GM18508 (cell line): ENCODE data around the gene CTU2.

Source experiments
- ATAC-seq: cut with Tn5 transposase; IDR thresholded peaks from one replicate; pipeline ENCODE4 v1.9.1; 2021; ENCODE audit warnings: moderate number of reproducible peaks; ENCODE audit not compliant: insufficient read depth, unreplicated experiment

CTU2 gene

DNA sequence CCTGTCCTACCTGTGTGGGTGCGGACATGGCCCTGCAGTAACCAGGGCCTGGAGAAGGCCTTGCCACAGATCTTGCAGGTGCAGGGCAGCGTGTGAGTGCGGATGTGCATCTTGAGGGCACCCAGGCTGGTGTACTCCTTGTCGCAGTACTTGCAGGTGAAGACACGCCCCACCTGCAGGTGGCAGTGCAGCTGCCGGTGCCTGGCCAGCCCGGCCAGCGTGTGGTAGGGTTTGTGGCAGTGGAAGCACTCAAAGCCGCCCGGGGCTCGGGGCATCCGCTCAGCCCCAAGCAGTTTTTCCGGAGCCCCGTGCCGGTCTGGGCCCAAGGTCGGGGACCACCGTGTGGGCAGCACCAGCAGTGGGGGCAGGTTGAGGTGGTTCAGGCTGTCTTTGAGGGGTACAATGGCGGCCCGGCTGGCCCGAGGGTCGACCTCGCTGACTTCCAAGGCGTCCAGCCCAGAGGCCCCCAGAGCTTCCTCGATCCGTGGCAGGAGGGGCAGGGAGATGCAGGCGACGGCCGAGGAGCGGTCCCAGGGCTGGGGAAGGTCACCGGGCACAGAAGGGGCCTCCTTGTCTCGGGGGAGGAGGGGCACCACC is 25.1 kb upstream of the CTU2 start:
- ATAC-seq = no peak

DNA sequence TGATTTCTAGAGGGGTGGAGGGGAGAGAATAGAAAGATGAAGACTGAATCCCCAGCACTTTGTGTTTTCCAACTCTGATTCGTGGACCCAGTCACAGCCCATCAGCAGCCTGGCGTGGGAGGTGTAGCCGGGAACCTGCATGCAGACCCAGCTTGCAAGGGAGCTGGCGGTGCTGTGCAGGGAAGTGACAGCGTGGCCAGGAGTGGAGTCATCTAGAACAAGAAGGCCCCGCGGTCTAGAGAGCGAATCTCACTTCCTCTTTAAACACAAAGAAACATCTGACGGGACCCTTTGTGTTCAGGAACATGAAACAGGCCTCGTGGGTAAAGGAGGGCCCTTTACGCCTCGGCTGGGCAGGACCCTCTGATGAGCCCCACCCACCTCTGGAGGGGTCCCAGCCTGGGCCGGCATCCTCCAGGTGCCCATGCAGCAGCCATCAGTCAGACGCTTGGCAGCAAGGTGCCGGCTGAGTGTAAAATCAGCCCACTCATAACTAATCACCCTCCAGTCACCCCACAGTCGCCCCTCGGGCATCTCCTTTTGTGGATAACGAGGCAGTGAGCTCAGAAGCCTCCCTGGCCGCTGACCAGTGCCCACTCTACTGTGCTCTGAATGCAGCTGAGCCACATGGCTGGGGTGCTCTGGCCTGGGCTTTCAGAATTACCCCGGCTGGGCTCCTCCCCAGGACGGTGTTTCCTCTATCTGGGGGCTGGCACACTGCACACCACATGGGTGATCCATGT is 24.4 kb upstream of the CTU2 start:
- ATAC-seq = no peak

DNA sequence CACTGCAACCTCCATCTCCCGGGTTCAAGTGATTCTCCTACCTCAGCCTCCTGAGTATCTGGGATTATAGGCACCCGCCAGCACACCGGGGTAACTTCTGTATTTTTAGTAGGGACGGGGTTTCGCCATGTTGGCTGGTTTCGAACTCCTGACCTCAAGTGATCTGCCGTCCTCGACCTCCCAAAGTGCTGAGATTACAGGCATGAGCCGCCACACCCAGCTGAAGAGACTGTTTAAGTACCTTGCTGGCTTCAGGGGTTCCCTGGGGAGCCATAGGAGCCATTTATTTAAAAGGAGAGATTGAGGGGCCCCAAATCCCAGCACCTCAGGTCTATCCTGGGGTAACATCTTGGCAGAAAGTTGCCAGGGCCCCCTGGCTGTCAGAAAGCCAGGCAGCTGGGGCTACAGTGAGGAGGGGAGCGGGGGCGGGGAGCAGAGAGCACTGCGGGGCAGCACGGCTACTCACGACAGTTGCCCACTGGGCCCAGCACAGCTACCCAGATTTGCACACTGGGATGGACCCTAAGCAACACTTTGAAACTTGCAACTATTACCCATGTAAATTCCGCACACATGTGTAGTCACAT is 21.6 kb upstream of the CTU2 start:
- no peak for ATAC-seq

DNA sequence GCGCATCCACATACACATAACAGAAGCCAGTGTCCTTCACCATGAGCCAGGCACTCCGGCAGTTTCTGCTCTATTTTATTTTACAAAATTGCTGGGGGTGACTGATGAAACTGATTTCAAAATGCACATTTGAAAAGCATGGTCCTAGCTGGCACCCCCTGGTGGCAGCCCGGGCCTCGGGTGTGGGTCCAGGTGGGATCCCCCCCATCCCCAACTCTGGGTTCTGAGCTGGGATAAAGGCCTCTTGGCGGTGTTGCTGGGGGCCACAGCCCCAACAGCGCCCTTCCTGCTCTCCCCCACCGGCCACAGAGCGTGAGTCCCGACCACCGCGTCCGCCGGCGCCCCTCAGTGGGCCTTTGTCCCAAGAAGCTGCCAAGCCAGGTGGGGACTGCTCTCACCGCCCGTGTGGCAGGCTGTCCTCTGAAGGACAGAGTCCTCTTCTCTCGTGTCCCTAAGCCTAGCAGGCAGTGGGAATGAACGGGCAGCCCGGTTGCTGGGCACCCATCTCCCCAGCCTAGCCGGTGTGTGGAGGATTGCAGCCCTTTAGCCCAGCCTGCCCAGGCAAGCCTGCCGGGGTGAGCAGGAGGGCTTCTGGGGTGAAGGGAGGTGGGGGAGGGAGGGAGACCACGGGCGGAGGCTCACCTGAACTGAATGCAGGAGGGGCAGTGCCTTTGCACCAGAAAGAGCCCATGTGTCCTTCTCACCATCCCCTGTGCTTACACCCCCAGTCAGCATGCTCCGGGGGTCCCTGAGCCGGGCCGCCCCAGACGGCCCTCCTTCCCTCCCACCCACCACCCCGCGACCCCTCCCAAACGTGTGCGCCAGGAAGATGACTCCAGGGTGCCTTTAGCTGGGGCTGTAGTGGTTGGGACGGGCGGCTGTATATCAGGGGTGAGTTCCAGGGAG is 20.9 kb upstream of the CTU2 start:
- ATAC-seq = no peak

GRCh38 chr16:88686062-88686438 is 20.3 kb upstream of the CTU2 start:
- no peak for ATAC-seq

DNA sequence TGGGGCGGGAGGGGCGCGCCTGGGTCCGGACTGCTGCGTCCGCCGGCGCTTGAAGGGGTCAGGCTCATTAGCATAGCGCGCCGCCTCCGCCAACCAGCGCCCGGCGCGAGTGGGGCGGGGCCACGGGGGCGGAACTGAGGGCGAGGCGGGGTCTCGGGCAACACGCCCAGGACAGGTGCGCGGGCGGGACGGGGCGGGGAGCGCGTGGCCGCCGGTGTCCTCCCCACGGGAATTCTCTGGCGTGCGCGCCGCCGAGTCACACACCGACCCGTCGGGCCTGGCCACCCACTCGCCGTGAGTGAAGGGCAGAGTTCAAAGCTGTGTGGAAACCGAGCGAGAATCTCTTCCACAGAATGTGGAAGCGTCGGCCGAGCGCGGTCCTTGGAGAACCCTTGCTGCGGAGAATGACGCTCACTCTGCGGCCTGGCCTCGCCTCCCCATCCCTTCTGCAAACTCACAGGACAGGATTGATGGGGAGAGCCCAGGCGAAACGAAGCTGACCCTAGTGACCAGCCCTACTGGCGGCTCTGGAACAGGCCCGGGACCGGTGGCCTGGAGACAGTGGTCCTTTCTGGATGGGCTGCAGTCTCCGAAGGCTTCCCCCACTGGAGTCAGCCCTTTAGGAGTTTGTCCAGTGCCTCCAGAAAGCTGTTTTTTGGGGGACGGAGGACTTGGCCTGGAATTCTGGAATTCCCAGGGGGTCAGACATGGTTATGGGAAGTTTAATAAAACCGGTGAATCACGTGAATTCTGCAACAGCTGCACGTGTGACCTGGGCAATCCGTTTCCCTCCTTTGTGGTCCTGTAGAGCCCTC is 19.7 kb upstream of the CTU2 start, which contains the start of gene SNAI3:
SNAI3 (minus strand) TSS at position 69 of the 815 bp plus-strand sequence. CDS start 101 bp downstream, outside the sequence.
- ATAC-seq = no peak

DNA sequence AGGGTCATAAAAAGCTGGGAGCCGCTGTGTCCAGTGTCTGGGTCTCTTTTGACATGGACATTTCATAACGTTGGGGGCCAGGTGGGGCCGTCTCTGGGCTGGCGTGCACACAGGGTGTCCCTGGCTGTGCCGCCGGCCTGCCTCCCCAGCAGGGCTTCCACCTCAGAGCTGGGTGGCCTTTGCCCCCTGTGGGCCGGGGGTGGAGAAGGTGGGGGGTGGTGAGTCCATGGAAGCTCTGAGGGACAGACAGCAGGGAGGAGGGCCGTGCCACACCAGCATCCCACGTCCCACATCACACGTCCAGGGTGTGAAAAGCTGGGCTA is 19.1 kb upstream of the CTU2 start:
- ATAC-seq = no peak

GRCh38 chr16:88687676-88688012 is 18.7 kb upstream of the CTU2 start:
- no peak for ATAC-seq

DNA sequence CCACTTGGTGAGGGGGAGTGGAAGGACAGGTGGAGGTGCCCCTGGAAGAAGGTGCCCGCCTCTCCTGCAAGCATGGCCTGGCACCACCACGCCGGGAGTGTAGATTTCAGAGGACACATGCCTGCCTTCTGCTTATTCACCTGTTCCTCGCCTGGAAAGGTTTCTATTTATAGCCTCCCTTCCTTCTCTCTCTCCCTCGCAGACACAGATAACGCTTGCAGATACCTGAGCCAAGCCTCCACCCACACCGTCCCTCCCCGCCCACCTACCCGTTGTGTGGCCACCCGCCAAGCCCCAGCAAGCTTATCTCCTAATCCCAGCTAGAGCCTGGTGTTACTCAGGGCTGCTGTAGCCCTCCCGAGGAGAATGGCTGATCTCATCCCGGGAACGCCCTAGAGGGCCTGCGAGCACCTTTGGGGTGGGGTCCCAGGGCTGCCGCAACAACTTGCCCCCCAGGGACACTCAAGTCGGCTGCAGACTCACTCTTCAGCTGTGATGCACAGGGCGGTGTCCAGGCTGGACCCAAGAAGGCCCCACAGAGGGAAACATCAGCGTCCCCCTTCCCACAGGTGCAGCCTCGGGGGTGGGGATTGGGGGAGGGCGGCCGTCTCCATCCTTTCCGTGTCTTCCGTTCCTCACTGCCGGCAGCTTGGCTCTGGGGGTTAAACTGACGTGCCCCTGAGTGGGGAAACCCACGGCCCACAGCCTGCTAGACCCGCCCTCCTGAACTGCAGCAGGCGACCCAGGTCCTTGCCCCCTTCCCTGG is 18.1 kb upstream of the CTU2 start:
- no peak for ATAC-seq

- no peak for ATAC-seq
These were observed 15.8 kb upstream of the CTU2 start for GRCh38 chr16:88690341-88691128.

GRCh38 chr16:88691129-88691813 is 15.0 kb upstream of the CTU2 start:
- no peak for ATAC-seq

DNA sequence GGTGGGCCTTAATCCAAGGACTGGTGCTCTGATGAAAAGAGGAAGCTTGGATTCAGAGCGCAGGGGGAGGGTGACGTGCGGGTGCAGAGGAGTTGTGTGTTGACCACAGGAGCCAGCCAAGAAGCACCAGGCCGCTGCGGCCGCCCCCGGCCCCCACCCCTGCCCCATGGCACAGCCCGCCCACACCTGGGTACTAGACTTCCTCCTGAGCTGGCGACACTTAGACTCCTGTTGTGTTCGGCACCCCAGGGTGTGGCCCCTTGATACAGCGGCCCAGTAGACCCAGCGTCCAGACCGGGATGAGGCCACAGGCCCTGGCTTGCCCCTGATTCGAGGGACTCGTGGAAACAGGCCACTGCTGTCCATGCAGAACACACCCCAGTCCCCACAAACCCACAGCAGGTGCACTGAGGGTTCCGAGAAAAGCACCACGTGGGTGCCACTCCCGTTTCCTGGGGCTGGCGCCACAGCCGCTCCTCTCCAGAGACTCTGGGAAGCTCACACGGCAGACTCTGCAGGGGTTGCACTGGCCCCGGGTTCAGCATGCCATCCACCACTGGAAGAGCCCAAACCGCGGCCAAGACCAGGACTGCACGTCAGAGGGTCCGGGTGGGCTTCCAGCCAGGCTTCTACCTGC is 14.3 kb upstream of the CTU2 start:
- no peak for ATAC-seq

GRCh38 chr16:88692861-88693260 is 13.4 kb upstream of the CTU2 start:
- no peak for ATAC-seq

DNA sequence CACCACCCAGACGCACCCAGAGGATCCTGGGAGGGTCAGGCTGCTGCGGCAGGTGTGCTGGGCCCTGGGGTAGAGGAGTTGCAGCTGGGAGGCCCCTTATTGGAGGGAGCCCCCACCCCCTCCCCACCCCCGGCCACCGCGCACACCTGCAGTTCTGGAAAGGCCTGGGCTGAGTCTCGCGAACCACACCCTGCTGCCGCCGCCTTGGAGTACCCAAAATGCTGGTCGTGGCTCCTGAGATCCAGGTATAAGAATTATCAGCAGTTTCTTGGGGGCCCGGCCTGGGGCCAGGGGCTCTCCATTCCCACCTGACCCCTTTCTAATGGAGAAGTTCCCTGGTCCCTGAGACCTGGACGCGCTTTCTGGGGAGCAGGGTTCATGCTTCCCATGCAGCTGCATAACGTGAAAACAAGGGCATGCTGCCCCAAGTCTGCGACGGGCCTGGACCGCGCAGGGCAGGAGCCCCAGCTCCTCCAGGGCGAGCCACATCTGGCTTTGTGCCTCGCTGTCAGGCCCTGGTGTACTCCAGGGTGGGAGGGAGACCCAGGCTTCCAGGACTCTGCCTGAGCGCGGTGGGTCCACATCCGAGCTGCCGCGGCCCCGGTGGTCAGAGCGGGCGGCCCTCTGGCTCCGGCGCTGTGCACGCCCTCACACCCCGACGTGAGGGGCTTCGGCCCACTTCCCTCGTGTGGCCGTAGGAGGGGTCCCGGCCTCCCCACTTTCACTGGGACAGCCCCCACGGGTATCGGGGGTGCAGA is 12.7 kb upstream of the CTU2 start:
- ATAC-seq = no peak

GRCh38 chr16:88694221-88695087 is 11.8 kb upstream of the CTU2 start:
- ATAC-seq = no peak

DNA sequence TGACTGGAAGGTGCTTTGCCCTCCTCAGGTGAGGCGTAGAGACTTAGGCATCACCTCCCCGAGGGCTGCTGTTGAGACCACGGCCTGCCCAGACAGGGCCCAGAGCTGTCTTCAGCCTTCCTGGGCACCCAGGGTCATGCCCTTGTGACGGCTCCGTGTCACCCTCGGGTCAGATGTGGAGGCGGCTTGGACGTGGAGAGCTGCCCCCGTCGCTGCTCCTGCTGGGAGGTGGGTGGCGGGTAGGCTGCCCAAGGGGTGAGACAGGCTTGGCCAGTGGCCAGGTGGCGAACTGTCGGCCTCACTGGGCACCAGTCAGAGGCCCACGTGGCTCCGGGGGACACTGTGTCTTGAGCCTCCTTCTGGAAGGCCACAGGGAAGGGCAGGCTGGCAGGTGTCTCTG is 11.1 kb upstream of the CTU2 start:
- no peak for ATAC-seq
